HepG2 (cell line): ENCODE data around the gene LRRC45. TPM values are rescaled to one million over a fixed set of nuclear protein-coding genes. Genes with fewer than 3 reads are reported as not detected.

Experiments used
- ATAC-seq: fragments of 200-7000 bp; cut with Tn5 transposase; 3 replicates; pipeline ENCODE4 v1.9.1; 2020; ENCODE audit warnings: mild to moderate bottlenecking, moderate library complexity
- BruUV-seq: library from RNA; stranded (reverse); fragments of 400-500 nt; replicated peaks from 2 replicates; lab custom pipeline; 2021; lab: Mats Ljungman, UMichigan
- CTCF ChIA-PET: fragments of 300-600 bp; formaldehyde crosslinking; extraction: SDS; loops from one replicate; lab custom pipeline; 2021; ENCODE audit warnings: low total read pairs, inconsistent platforms, low intra/inter-chr PET ratio; lab: Yijun Ruan, JAX
- POLR2A ChIA-PET: fragments of 350-600 bp; sonication (Branson Sonifier 250); formaldehyde crosslinking; loops from one replicate; lab custom pipeline; 2020; ENCODE audit warnings: antibody characterized with exemption, inconsistent platforms; lab: Yijun Ruan, JAX
- DNase-seq: peaks from one replicate; pipeline ENCODE4 v3.0.0-alpha.2; 2015; ENCODE audit warnings: low spot score
- FAIRE-seq: peaks from 3 replicates; lab custom pipeline; 2011; peaks lifted over from hg19 to GRCh38; lab: Jason Lieb, UNC
- H2AFZ ChIP-seq: one replicate; pipeline ENCODE4 v1.6.1; 2011; ENCODE audit warnings: low read length, inconsistent platforms
- H3K27ac ChIP-seq: fragments of 300-600 bp; 3 replicates; pipeline ENCODE4 v1.8.0; 2011; ENCODE audit warnings: mixed run types, mild to moderate bottlenecking, mixed read lengths, low read length, inconsistent platforms; ENCODE audit not compliant: insufficient read depth; ENCODE audit errors: extremely low read length
- H3K27me3 ChIP-seq, 2 experiments: fragments of 200-600 bp in 1 of 2; 2 replicates in 1 of 2; 3 replicates in 1 of 2; pipeline versions ENCODE4 v1.6.0 to v1.8.0; 2011; ENCODE audit warnings: low read length in 2 of 2, mild to moderate bottlenecking in 2 of 2, moderate library complexity in 2 of 2, inconsistent platforms in 1 of 2; ENCODE audit not compliant: insufficient read depth in 2 of 2, control insufficient read depth in 1 of 2
- H3K36me3 ChIP-seq, 2 experiments: fragments of 200-600 bp in 1 of 2; replicated peaks in 1 of 2; 2 replicates in 1 of 2; 3 replicates in 1 of 2; pipeline versions ENCODE4 v1.5.1 to v1.8.0; 2011; ENCODE audit warnings: low read length in 2 of 2, inconsistent platforms in 1 of 2; ENCODE audit not compliant: insufficient read depth in 2 of 2, control insufficient read depth in 1 of 2
- H3K4me1 ChIP-seq: 2 replicates; pipeline ENCODE4 v1.5.1; 2012; ENCODE audit warnings: low read length, inconsistent platforms; ENCODE audit not compliant: insufficient read depth
- H3K4me2 ChIP-seq: 2 replicates; pipeline ENCODE4 v1.6.0; 2011; ENCODE audit warnings: low read depth, low read length, inconsistent platforms
- H3K4me3 ChIP-seq, 3 experiments: fragments of 200-600 bp in 1 of 3; sonication (generic), shearing (Covaris generic) in 1 of 3; replicated peaks in 1 of 3; 2 replicates each; pipeline ENCODE4 v1.5.1; 2011 to 2016; ENCODE audit warnings: low read length in 3 of 3, inconsistent platforms in 2 of 3, low read depth in 2 of 3, mild to moderate bottlenecking in 2 of 3, control low read depth in 1 of 3, mixed read lengths in 1 of 3; ENCODE audit not compliant: insufficient read depth in 1 of 3
- H3K79me2 ChIP-seq: one replicate; pipeline ENCODE4 v1.6.1; 2011; ENCODE audit warnings: low read length, inconsistent platforms; ENCODE audit not compliant: insufficient read depth
- H3K9ac ChIP-seq: 2 replicates; pipeline ENCODE4 v1.6.0; 2011; ENCODE audit warnings: mild to moderate bottlenecking, low read depth, low read length, inconsistent platforms; ENCODE audit not compliant: insufficient read depth
- H3K9me3 ChIP-seq: 2 replicates; pipeline ENCODE4 v1.5.1; 2012; ENCODE audit warnings: mild to moderate bottlenecking, low read length
- H4K20me1 ChIP-seq: 2 replicates; pipeline ENCODE4 v1.6.0; 2011; ENCODE audit warnings: inconsistent platforms, mild to moderate bottlenecking, low read length, moderate library complexity; ENCODE audit not compliant: insufficient read depth
- ARID4A ChIP-seq: sonication (generic); formaldehyde crosslinking; IDR thresholded peaks from 2 replicates; pipeline ENCODE4 v1.5.0; 2020; ENCODE audit warnings: mild to moderate bottlenecking, missing genetic modification reagents, borderline replicate concordance
- DZIP1 ChIP-seq: sonication (generic); formaldehyde crosslinking; IDR thresholded peaks from 2 replicates; pipeline ENCODE4 v1.5.0; 2020; ENCODE audit warnings: mild to moderate bottlenecking, missing genetic modification reagents
- LCORL ChIP-seq, 2 experiments: fragments of 450-650 bp in 1 of 2; sonication (generic) in 1 of 2; formaldehyde crosslinking in 1 of 2; IDR thresholded peaks; 2 replicates each; pipeline versions ENCODE4 v1.5.0 to v1.6.1; 2017 to 2020; ENCODE audit warnings: antibody characterized with exemption in 1 of 2, missing genetic modification reagents in 1 of 2
- PAF1 ChIP-seq: IDR thresholded peaks from 2 replicates; pipeline ENCODE4 v1.6.1; 2016; ENCODE audit warnings: missing genetic modification reagents, missing compliant biosample characterization
- POLR2AphosphoS5 ChIP-seq: IDR thresholded peaks from 2 replicates; pipeline ENCODE4 v1.6.1; 2012; ENCODE audit warnings: low read depth, low read length
- RBM22 ChIP-seq: fragments of 200-400 bp; formaldehyde crosslinking; optimal IDR thresholded peaks from 2 replicates; pipeline ENCODE3; 2017; ENCODE audit warnings: mild to moderate bottlenecking, low read length, moderate library complexity
- ZNF207 ChIP-seq: fragments of 450-650 bp; IDR thresholded peaks from 2 replicates; pipeline ENCODE4 v1.6.1; 2016; ENCODE audit warnings: antibody characterized with exemption, borderline replicate concordance
- ZNF768 ChIP-seq: sonication (generic); formaldehyde crosslinking; IDR thresholded peaks from 2 replicates; pipeline ENCODE4 v1.4.0; 2020; ENCODE audit warnings: missing genetic modification reagents
- WGBS: methylation state at CpG from one replicate; pipeline ENCODE4 v1.1.6; 2017; ENCODE audit warnings: low lambda C conversion rate; 5-methylcytosine and 5-hydroxymethylcytosine counted together
- in situ Hi-C: cut with HindIII; loops from 2 replicates; pipeline ENCODE4 v1.10.0; 2017; ENCODE audit warnings: low pct_unique_long_range_greater_than_20kb; ENCODE audit not compliant: extremely low pct_ligation_motif_present
- intact Hi-C: fragments of 100-400 bp; cut with micrococcal nuclease; formaldehyde crosslinking; loops from one replicate; pipeline ENCODE4 v1.10.0; 2022; ENCODE audit not compliant: unreplicated experiment
- polyA plus RNA-seq, 8 experiments: library from polyadenylated mRNA; depleted of rRNA in 3 of 8; stranded (reverse) in 7 of 8; unstranded in 1 of 8; fragments of >200 nt; fragmentation: Illumina TruSeq in 4 of 8; extraction: Trizol in 4 of 8; gene quantifications; 2 replicates each; pipeline versions ENCODE4 v1.2.1 to v1.2.3, GENCODE V29; 2011 to 2016; ENCODE audit warnings: low read depth in 4 of 8, missing spikeins in 1 of 8, mixed read lengths in 1 of 8; ENCODE audit not compliant: insufficient read depth in 1 of 8
- total RNA-seq, 5 experiments: library from RNA; depleted of rRNA; stranded (reverse); fragments of >200 nt; fragmentation: Illumina TruSeq; extraction: Trizol; gene quantifications; 2 replicates each; pipeline ENCODE4 v1.2.3, GENCODE V29; 2016; ENCODE audit warnings: low read depth in 1 of 5
- TF ChIP-seq, protein P1 (sequence below): fragments of 450-650 bp; IDR thresholded peaks from 2 replicates; pipeline ENCODE4 v1.6.1; 2016
- TF ChIP-seq, protein P2 (sequence below): sonication (generic); formaldehyde crosslinking; IDR thresholded peaks from 2 replicates; pipeline ENCODE4 v1.4.0; 2020; ENCODE audit warnings: missing genetic modification reagents

Gene LRRC45
- total and polyA plus RNA-seq, 2 of the 13 experiments (the other 11 are each of a cell fraction or from before 2014, with no cell fraction given) = 11.6 to 48.1 TPM

- H3K4me2 ChIP-seq = no peak overlapping the region
- no peak overlapping the region for H2AFZ ChIP-seq
- ChIA-PET CTCF (no interaction called here), POLR2A (interaction anchor here (1.6 to 6.2 kb wide), 2 partner anchors 12 to 64 kb away, joined by 3 to 112 read pairs; partner anchors contain the start of genes CENPX, FASN and LRRC45)
- 87% methylated on average over 23 of the region's 23 CpGs for WGBS
- peaks cover 38% of the 10 kb centered on the region for H3K4me1 ChIP-seq
- ATAC-seq (no peak), FAIRE-seq (no peak), DNase-seq (no peak)
- no peaks in the 10 kb centered on the region for H3K9me3 ChIP-seq
- H3K36me3 ChIP-seq = peaks cover 10 to 12% of the 10 kb centered on the region in 2 experiments
- no peak overlapping the region for H3K4me3 ChIP-seq
- in situ Hi-C loops (loop anchor here (5.0 kb wide), 1 partner anchor 123 kb away; no protein-coding TSS in a partner anchor), intact Hi-C loops (loop anchor here (5.0 kb wide), 1 partner anchor 118 kb away; no protein-coding TSS in a partner anchor)
- H3K9ac ChIP-seq = no peak overlapping the region
- peaks cover 20% of the 10 kb centered on the region for H4K20me1 ChIP-seq
- no peak overlapping the region for H3K27ac ChIP-seq
- no peaks in the 10 kb centered on the region for H3K27me3 ChIP-seq
- H3K79me2 ChIP-seq = peaks cover 13% of the 10 kb centered on the region
- no TSS peak for BruUV-seq
- peak; percentile 68 for TF ChIP-seq RBM22
- peak; percentile 46; the same call in 1 of the 2 replicates for TF ChIP-seq POLR2AphosphoS5
- no peak for TF ChIP-seq ARID4A (CRISPR knock-in tag)
- TF ChIP-seq PAF1 (CRISPR knock-in tag) = 0 out of 2 replicates have a peak, but pooled peaks have one; percentile 27
- TF ChIP-seq ZNF207 = no peak
- TF ChIP-seq, protein P1, sequence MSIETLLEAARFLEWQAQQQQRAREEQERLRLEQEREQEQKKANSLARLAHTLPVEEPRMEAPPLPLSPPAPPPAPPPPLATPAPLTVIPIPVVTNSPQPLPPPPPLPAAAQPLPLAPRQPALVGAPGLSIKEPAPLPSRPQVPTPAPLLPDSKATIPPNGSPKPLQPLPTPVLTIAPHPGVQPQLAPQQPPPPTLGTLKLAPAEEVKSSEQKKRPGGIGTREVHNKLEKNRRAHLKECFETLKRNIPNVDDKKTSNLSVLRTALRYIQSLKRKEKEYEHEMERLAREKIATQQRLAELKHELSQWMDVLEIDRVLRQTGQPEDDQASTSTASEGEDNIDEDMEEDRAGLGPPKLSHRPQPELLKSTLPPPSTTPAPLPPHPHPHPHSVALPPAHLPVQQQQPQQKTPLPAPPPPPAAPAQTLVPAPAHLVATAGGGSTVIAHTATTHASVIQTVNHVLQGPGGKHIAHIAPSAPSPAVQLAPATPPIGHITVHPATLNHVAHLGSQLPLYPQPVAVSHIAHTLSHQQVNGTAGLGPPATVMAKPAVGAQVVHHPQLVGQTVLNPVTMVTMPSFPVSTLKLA = peak; percentile 71
- peak; percentile 17; the same call in 1 of the 2 replicates for TF ChIP-seq ZNF768 (CRISPR knock-in tag)
- no peak for TF ChIP-seq LCORL (IDR thresholded peaks at IDR 0.05)
- TF ChIP-seq LCORL (CRISPR knock-in tag; IDR thresholded peaks at IDR 0.05) = no peak
- TF ChIP-seq, protein P2, sequence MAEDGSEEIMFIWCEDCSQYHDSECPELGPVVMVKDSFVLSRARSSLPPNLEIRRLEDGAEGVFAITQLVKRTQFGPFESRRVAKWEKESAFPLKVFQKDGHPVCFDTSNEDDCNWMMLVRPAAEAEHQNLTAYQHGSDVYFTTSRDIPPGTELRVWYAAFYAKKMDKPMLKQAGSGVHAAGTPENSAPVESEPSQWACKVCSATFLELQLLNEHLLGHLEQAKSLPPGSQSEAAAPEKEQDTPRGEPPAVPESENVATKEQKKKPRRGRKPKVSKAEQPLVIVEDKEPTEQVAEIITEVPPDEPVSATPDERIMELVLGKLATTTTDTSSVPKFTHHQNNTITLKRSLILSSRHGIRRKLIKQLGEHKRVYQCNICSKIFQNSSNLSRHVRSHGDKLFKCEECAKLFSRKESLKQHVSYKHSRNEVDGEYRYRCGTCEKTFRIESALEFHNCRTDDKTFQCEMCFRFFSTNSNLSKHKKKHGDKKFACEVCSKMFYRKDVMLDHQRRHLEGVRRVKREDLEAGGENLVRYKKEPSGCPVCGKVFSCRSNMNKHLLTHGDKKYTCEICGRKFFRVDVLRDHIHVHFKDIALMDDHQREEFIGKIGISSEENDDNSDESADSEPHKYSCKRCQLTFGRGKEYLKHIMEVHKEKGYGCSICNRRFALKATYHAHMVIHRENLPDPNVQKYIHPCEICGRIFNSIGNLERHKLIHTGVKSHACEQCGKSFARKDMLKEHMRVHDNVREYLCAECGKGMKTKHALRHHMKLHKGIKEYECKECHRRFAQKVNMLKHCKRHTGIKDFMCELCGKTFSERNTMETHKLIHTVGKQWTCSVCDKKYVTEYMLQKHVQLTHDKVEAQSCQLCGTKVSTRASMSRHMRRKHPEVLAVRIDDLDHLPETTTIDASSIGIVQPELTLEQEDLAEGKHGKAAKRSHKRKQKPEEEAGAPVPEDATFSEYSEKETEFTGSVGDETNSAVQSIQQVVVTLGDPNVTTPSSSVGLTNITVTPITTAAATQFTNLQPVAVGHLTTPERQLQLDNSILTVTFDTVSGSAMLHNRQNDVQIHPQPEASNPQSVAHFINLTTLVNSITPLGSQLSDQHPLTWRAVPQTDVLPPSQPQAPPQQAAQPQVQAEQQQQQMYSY (CRISPR knock-in tag) = peak; percentile 83
- no peak for TF ChIP-seq DZIP1 (CRISPR knock-in tag)
Observed at GRCh38 chr17:82034371-82035011, 11.4 kb downstream of the LRRC45 start.
